Retinal pigment epithelial cell (primary cell): ENCODE data around the gene LUC7L2.

Source experiments
- DNase-seq: peaks from one replicate; pipeline ENCODE4 v3.0.0-alpha.2; 2010; ENCODE audit warnings: low read depth
- H3K4me3 ChIP-seq: 2 replicates; pipeline ENCODE4 v1.5.1; 2011; ENCODE audit warnings: mild to moderate bottlenecking, low read length, control low read depth, moderate library complexity
- TF ChIP-seq, protein P1 (sequence below): conservative IDR thresholded peaks from 2 replicates; pipeline ENCODE4 v1.5.1; 2011; ENCODE audit warnings: low read depth, low read length, control low read depth, inconsistent platforms

Gene LUC7L2

DNA sequence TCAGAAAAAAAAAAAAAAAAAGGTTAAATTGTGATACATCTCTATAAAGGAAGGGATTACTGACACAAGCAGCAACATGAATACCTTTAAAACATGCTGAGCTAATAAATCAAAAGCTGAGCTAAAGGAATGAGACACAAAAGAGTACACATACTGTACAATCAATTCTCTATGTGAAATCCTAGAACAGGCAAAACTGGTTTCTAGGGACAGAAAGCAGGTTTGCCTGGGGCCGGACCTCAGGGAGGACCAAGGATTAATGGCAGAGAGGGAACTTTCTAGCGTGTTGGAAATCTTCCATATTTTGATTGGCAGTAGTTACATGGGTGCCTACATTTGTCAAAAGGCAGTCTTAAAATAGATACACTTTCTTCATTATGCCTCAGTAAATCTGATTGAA, 71.3 kb downstream of the LUC7L2 start:
- TF ChIP-seq, protein P1, sequence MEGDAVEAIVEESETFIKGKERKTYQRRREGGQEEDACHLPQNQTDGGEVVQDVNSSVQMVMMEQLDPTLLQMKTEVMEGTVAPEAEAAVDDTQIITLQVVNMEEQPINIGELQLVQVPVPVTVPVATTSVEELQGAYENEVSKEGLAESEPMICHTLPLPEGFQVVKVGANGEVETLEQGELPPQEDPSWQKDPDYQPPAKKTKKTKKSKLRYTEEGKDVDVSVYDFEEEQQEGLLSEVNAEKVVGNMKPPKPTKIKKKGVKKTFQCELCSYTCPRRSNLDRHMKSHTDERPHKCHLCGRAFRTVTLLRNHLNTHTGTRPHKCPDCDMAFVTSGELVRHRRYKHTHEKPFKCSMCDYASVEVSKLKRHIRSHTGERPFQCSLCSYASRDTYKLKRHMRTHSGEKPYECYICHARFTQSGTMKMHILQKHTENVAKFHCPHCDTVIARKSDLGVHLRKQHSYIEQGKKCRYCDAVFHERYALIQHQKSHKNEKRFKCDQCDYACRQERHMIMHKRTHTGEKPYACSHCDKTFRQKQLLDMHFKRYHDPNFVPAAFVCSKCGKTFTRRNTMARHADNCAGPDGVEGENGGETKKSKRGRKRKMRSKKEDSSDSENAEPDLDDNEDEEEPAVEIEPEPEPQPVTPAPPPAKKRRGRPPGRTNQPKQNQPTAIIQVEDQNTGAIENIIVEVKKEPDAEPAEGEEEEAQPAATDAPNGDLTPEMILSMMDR, result no peak
- no peak for DNase-seq
- no peak overlapping the region for H3K4me3 ChIP-seq

DNA sequence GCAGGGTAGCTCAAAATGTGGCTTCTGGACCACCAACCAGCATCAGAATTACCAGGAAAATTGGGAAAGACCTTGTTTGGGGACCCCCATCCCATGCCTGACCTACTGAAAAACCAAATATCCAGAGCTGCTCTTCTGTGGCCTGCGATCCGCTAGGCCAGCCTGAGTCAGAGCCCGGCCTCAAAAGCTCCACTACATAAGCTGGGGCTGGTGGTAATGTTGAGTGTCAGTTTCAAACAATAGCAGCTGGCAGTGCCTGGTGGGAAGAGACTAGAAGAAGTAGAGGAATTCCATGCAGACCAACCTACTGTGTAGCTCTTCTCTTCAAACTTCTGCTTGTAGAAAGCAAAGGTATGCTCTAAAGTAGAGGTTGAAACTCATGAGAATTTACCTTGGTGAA, 71.8 kb downstream of the LUC7L2 start:
- no peak overlapping the region for H3K4me3 ChIP-seq
- TF ChIP-seq, protein P1, result no peak
- DNase-seq, result peak; percentile 72

DNA sequence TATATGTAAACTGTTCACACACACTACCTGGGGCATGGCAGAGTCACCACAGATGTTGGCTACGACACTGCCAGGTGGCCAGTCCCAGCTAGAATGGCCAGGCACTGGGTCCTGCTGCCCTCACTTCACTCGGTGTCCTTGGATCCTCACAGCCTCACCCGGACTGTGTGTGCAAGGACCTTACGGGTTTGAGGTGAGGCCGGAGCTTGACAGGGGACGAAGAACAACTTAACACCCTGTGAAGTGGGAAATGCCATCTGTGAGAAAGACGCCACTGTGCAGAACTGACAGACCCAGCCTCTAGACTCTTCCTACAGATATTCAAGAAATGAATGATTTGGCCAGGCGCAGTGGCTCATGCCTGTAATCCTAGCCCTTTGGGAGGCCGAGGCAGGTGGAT, 77.1 kb downstream of the LUC7L2 start:
- TF ChIP-seq, protein P1, result no peak
- no peak for DNase-seq

DNA sequence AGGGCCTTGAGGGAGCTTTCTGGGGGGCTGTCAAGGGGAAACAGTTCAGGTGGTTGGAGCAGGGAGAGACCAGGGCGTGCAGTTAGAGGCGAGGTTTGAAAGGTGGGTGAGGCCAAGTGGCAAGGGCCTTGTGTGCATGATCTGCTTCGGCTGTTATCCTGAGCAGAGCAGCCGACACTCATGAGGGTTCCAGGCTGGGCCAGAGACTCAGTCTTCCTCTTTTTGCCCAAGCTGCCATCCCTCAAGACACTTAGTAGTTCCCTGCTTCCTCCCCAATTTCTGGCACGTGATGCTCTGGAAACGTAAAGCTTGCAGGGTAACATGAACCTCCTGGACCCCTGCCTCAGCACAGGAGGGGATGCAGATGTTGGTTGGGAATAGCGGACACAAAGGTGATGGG, 79.7 kb downstream of the LUC7L2 start:
- H3K4me3 ChIP-seq, result no peak overlapping the region
- DNase-seq, result no peak
- TF ChIP-seq, protein P1, result no peak

More for the DNA sequence above, 77.1 kb downstream of the LUC7L2 start:
- H3K4me3 ChIP-seq, result no peak overlapping the region

DNA sequence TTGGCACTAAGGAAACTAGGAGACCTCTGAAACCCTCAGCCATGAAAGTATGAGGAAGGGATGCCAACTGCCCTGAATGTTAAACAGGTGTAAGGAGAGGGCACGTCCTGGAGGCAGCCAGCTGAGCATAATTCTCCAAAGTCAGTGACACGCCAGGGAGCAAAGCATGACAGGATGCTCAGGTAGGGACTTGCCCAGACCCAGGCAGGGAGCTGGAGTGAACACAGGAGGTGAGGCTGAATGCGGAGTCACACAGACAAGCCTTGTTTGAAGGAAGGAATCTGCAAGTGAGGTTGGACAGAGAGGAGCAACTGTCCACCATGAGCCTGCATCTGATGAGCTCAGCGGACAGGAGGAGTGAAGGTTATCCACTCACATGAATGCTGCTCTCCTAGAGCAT, 82.3 kb downstream of the LUC7L2 start:
- TF ChIP-seq, protein P1, result no peak
- H3K4me3 ChIP-seq, result no peak overlapping the region
- DNase-seq, result no peak

DNA sequence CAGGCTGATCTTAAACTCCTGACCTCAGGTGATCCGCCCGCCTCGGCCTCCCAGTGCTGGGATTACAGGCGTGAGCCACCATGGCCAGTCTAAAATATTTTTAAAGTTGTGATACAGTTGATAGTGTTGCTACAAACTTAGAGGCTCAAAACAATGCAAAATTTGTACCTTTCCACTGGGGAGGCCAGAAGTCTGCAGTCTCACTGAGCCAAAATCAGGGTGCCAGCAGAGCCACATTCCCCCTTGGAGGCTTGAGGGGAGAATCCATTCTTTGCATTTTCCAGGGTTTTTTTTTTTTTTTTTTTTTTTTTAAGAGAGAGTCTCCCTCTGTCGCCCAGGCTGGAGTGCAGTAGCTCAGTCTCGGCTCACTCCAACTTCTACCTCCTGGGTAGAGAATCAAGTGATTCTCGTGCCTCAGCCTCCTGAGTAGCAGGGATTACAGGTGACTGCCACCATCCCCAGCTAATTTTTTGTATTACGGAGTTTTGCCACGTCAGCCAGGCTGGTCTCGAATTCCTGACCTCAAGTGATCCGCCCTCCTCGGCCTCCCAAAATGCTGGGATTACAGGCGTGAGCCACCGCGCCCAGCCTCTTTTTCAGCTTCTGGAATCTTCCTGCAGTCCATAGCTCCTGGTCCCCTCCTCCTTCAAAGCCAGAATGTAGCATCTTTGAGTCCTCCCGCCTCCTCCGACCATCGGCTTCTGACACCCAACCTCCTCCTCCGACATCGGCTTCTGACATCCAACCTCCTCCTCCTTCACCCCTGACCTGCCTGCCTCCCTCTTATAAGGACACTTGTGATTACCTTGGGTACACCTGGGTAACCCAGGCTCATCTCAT, 86.6 kb downstream of the LUC7L2 start:
- TF ChIP-seq, protein P1, result no peak
- no peak overlapping the region for H3K4me3 ChIP-seq
- no peak for DNase-seq

DNA sequence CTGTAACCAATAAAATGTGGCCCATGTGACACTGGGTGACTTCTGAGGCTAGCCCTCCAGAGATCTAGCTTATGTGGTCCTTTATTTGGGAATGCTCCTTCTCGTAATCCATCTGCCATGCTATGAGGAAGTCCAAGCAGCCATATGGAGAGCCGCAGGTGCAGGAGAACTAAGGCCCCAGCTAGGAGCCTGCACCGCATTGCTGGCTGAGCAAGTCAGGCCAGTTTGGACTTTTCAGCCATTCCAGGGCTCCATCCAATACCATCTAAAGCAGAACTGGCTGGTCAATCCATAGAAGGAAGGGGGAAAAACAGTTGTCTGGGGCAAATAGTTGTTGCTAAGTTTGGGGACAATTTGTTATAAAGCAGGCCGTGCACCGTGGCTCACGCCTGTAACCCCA, 91.2 kb downstream of the LUC7L2 start:
- TF ChIP-seq, protein P1, result no peak
- no peak for DNase-seq
- no peak overlapping the region for H3K4me3 ChIP-seq
